HG03108 (cell line): ENCODE results near the gene ATXN7L3.
"Not testable (repeated sequence)": the region's sequence is repeated elsewhere in the genome, so short reads cannot be mapped to it uniquely, and the experiment has no call there.

Experiments used
- ATAC-seq: cut with Tn5 transposase; IDR thresholded peaks from one replicate; pipeline ENCODE4 v1.9.1; 2021; ENCODE audit warnings: moderate library complexity; ENCODE audit not compliant: unreplicated experiment

ATXN7L3 gene

GRCh38 chr17:44177640-44178039 is 22.0 kb downstream of the ATXN7L3 start:
- ATAC-seq: no peak

GRCh38 chr17:44176671-44177501 is 22.8 kb downstream of the ATXN7L3 start:
- no peak for ATAC-seq

GRCh38 chr17:44176257-44176656 is 23.4 kb downstream of the ATXN7L3 start:
- no peak for ATAC-seq

GRCh38 chr17:44174427-44174826 is 25.3 kb downstream of the ATXN7L3 start:
- ATAC-seq: no peak

GRCh38 chr17:44171931-44172455 is 27.7 kb downstream of the ATXN7L3 start:
- ATAC-seq: no peak

- ATAC-seq: no peak
Measured at GRCh38 chr17:44170499-44171201, 29.0 kb downstream of the ATXN7L3 start, which contains the start of gene ASB16. Gene ASB16 (plus strand): TSS chr17:44170704. CDS start chr17:44170790, 86 bp downstream.

- ATAC-seq: no peak
Measured at GRCh38 chr17:44170135-44170498, 29.6 kb downstream of the ATXN7L3 start.

GRCh38 chr17:44167181-44167861 is 32.4 kb downstream of the ATXN7L3 start:
- no peak for ATAC-seq

- ATAC-seq: no peak
Measured at GRCh38 chr17:44164476-44164875, 35.2 kb downstream of the ATXN7L3 start.

- ATAC-seq: no peak
Measured at GRCh38 chr17:44159519-44160210, 40.0 kb downstream of the ATXN7L3 start.

GRCh38 chr17:44155488-44155887 is 44.2 kb downstream of the ATXN7L3 start:
- ATAC-seq: no peak

GRCh38 chr17:44152875-44153274 is 46.8 kb downstream of the ATXN7L3 start:
- no peak for ATAC-seq

- ATAC-seq: no peak
Measured at GRCh38 chr17:44149750-44150329, 49.8 kb downstream of the ATXN7L3 start.

GRCh38 chr17:44149066-44149465 is 50.6 kb downstream of the ATXN7L3 start:
- not testable (repeated sequence) for ATAC-seq

- no peak for ATAC-seq
Measured at GRCh38 chr17:44147812-44148211, 51.9 kb downstream of the ATXN7L3 start.

- no peak for ATAC-seq
Measured at GRCh38 chr17:44146375-44147346, 53.0 kb downstream of the ATXN7L3 start.

- ATAC-seq: no peak
Measured at GRCh38 chr17:44144966-44145739, 54.5 kb downstream of the ATXN7L3 start.

GRCh38 chr17:44143921-44144320 is 55.8 kb downstream of the ATXN7L3 start:
- ATAC-seq: not testable (repeated sequence)
